Superior temporal gyrus (tissue), 1 donor: Measurements from ENCODE around the gene GPT2.

Source experiments
- DNase-seq: peaks from one replicate; pipeline ENCODE4 v3.0.0-alpha.2; 2016; ENCODE audit errors: extremely low spot score

GPT2 gene

GRCh38 chr16:46968063-46968435 is 83.9 kb downstream of the GPT2 start:
- DNase-seq: no peak

GRCh38 chr16:46970089-46970488 is 85.9 kb downstream of the GPT2 start:
- no peak for DNase-seq

- no peak for DNase-seq
These were observed 87.1 kb downstream of the GPT2 start for GRCh38 chr16:46971271-46971670.

GRCh38 chr16:46972429-46973206 is 88.5 kb downstream of the GPT2 start:
- peak; percentile 38 for DNase-seq

GRCh38 chr16:46973207-46973995 is 89.2 kb downstream of the GPT2 start, which contains the start of gene DNAJA2:
DNAJA2 (minus strand) TSS chr16:46973674; CDS start chr16:46973572, 102 bp downstream.
- peak; percentile 91 for DNase-seq

- no peak for DNase-seq
These were observed 89.8 kb downstream of the GPT2 start for GRCh38 chr16:46973996-46974324.

- DNase-seq: no peak
These were observed 90.2 kb downstream of the GPT2 start for GRCh38 chr16:46974352-46974751.

- DNase-seq: no peak
These were observed 91.0 kb downstream of the GPT2 start for GRCh38 chr16:46975165-46975564.

- DNase-seq: no peak
These were observed 91.8 kb downstream of the GPT2 start for GRCh38 chr16:46975908-46976470.

- DNase-seq: no peak
These were observed 92.4 kb downstream of the GPT2 start for GRCh38 chr16:46976550-46976949.
